Endodermal cell (in vitro differentiated cells): ENCODE data around the gene OR9Q1. TPM values are rescaled to one million over a fixed set of nuclear protein-coding genes. Genes with fewer than 3 reads are reported as not detected.

Source experiments
- DNase-seq: peaks from one replicate; pipeline ENCODE4 v3.0.0-alpha.2; 2017
- H3K27ac ChIP-seq: 2 replicates; pipeline ENCODE4 v1.5.1; 2013; ENCODE audit warnings: mild to moderate bottlenecking, low read depth, low read length, moderate library complexity
- H3K27me3 ChIP-seq: 2 replicates; pipeline ENCODE4 v1.6.1; 2013; ENCODE audit warnings: mild to moderate bottlenecking, low read length, moderate library complexity; ENCODE audit not compliant: insufficient read depth, control insufficient read depth, poor library complexity, severe bottlenecking
- H3K36me3 ChIP-seq: 2 replicates; pipeline ENCODE4 v1.7.0; 2013; ENCODE audit warnings: mild to moderate bottlenecking, low read length, moderate library complexity; ENCODE audit not compliant: control insufficient read depth, insufficient read depth
- H3K4me1 ChIP-seq: one replicate; pipeline ENCODE4 v1.7.0; 2013; ENCODE audit warnings: low read length; ENCODE audit not compliant: control insufficient read depth, insufficient read depth
- H3K4me3 ChIP-seq: 2 replicates; pipeline ENCODE4 v1.5.1; 2013; ENCODE audit warnings: mild to moderate bottlenecking, low read length, moderate library complexity
- H3K9ac ChIP-seq: 2 replicates; pipeline ENCODE4 v1.6.1; 2013; ENCODE audit warnings: mild to moderate bottlenecking, low read length, moderate library complexity; ENCODE audit not compliant: poor library complexity, severe bottlenecking; ENCODE audit errors: extremely low read depth
- H3K9me3 ChIP-seq: 2 replicates; pipeline ENCODE4 v1.6.1; 2013; ENCODE audit warnings: mild to moderate bottlenecking, low read length, moderate library complexity; ENCODE audit not compliant: control insufficient read depth
- H3K27ac Mint-ChIP-seq: 2 replicates; pipeline ENCODE4 v1.8.0; 2020; ENCODE audit warnings: mixed read lengths
- H3K27me3 Mint-ChIP-seq: 2 replicates; pipeline ENCODE4 v1.8.0; 2021; ENCODE audit warnings: mild to moderate bottlenecking, mixed read lengths; ENCODE audit not compliant: insufficient read depth
- H3K36me3 Mint-ChIP-seq: 2 replicates; pipeline ENCODE4 v1.8.0; 2020; ENCODE audit warnings: low read depth, mixed read lengths
- H3K4me1 Mint-ChIP-seq: 2 replicates; pipeline ENCODE4 v1.8.0; 2020; ENCODE audit warnings: mixed read lengths
- H3K4me3 Mint-ChIP-seq: 2 replicates; pipeline ENCODE4 v1.8.0; 2020; ENCODE audit warnings: mild to moderate bottlenecking, moderate library complexity, mixed read lengths
- H3K9me3 Mint-ChIP-seq: 2 replicates; pipeline ENCODE4 v1.8.0; 2020; ENCODE audit warnings: mild to moderate bottlenecking, mixed read lengths
- CTCF ChIP-seq: fragments of 200-600 bp; sonication (generic); conservative IDR thresholded peaks from 2 replicates; pipeline ENCODE4 v1.5.0; 2021; ENCODE audit warnings: antibody characterized with exemption, mild to moderate bottlenecking
- WGBS, 2 experiments: methylation state at CpG; one replicate each; pipeline versions ENCODE4 v1.1.5 to v1.1.7; 2013; ENCODE audit warnings: missing lambda C conversion rate in 2 of 2, mixed read lengths in 1 of 2; ENCODE audit not compliant: insufficient coverage in 1 of 2, insufficient read length in 1 of 2; 5-methylcytosine and 5-hydroxymethylcytosine counted together
- total RNA-seq, 2 donors: library from RNA; stranded (reverse); fragmentation: NEBNext Ultra II Directional in 1 of 2; extraction: Animal tissue kit (Norgen Biotek cat#: 25700) in 1 of 2; gene quantifications; 2 replicates in 1 of 2; 3 replicates in 1 of 2; pipeline ENCODE4 v1.2.1, GENCODE V29; 2021

OR9Q1 gene
- total RNA-seq, 2 donors from 2014 or later = not detected

GRCh38 chr11:58216476-58216875 lies 192.8 kb downstream of the OR9Q1 start:
- H3K27ac Mint-ChIP-seq = no peak overlapping the region
- Histone ChIP-seq H3K9ac (no peak overlapping the region), H3K4me3 (no peak overlapping the region), H3K36me3 (no peaks in the 10 kb centered on the region), H3K27ac (no peak overlapping the region), H3K4me1 (no peaks in the 10 kb centered on the region), H3K9me3 (no peaks in the 10 kb centered on the region), H3K27me3 (no peaks in the 10 kb centered on the region)
- H3K9me3 Mint-ChIP-seq = no peaks in the 10 kb centered on the region
- no peak for DNase-seq
- no peaks in the 10 kb centered on the region for H3K4me1 Mint-ChIP-seq
- no peak overlapping the region for H3K4me3 Mint-ChIP-seq
- TF ChIP-seq CTCF = no peak
- H3K27me3 Mint-ChIP-seq = no peaks in the 10 kb centered on the region
- no peaks in the 10 kb centered on the region for H3K36me3 Mint-ChIP-seq

GRCh38 chr11:58222721-58223120 lies 199.0 kb downstream of the OR9Q1 start:
- Mint-ChIP-seq H3K4me3 (no peak overlapping the region), H3K27ac (no peak overlapping the region), H3K4me1 (no peaks in the 10 kb centered on the region), H3K9me3 (no peaks in the 10 kb centered on the region), H3K36me3 (no peaks in the 10 kb centered on the region), H3K27me3 (no peaks in the 10 kb centered on the region)
- H3K36me3 ChIP-seq = no peaks in the 10 kb centered on the region
- H3K4me1 ChIP-seq = no peaks in the 10 kb centered on the region
- no peak overlapping the region for H3K4me3 ChIP-seq
- H3K9me3 ChIP-seq = no peaks in the 10 kb centered on the region
- DNase-seq = no peak
- H3K9ac ChIP-seq = no peak overlapping the region
- 76 to 85% methylated on average over 2 to 6 of the region's 7 CpGs for WGBS, 2 experiments
- TF ChIP-seq CTCF = no peak
- no peak overlapping the region for H3K27ac ChIP-seq
- no peaks in the 10 kb centered on the region for H3K27me3 ChIP-seq

GRCh38 chr11:58227956-58228615 lies 204.4 kb downstream of the OR9Q1 start:
- no peak overlapping the region for H3K27ac ChIP-seq
- no peak for TF ChIP-seq CTCF
- 92 to 96% methylated on average over 22 to 32 of the region's 32 CpGs for WGBS, 2 experiments
- Mint-ChIP-seq H3K36me3 (no peaks in the 10 kb centered on the region), H3K9me3 (no peaks in the 10 kb centered on the region), H3K4me3 (no peak overlapping the region), H3K27me3 (no peaks in the 10 kb centered on the region), H3K27ac (no peak overlapping the region), H3K4me1 (no peaks in the 10 kb centered on the region)
- no peaks in the 10 kb centered on the region for H3K27me3 ChIP-seq
- no peaks in the 10 kb centered on the region for H3K4me1 ChIP-seq
- no peaks in the 10 kb centered on the region for H3K36me3 ChIP-seq
- no peak overlapping the region for H3K4me3 ChIP-seq
- no peak overlapping the region for H3K9ac ChIP-seq
- DNase-seq = no peak
- no peaks in the 10 kb centered on the region for H3K9me3 ChIP-seq

Other genes starting within 250 kb of the OR9Q1 start
- gene OR6Q1, start 7.1 kb downstream of the OR9Q1 start, total RNA-seq = not detected
- not detected for gene OR9I1, start 101.6 kb downstream of the OR9Q1 start, total RNA-seq
- not detected for gene OR9Q2, start 165.2 kb downstream of the OR9Q1 start, total RNA-seq
- not detected for gene OR1S2, start 180.3 kb downstream of the OR9Q1 start, total RNA-seq
- not detected for gene OR1S1, start 188.8 kb downstream of the OR9Q1 start, total RNA-seq
- gene OR10Q1, start 205.0 kb downstream of the OR9Q1 start, total RNA-seq = not detected
- gene OR10W1, start 244.4 kb downstream of the OR9Q1 start, total RNA-seq = not detected